ENCODE data around the gene NCF4.
A peak's percentile ranks its signal among the peaks of the same experiment; 100 is the strongest.

Gene NCF4

DNA sequence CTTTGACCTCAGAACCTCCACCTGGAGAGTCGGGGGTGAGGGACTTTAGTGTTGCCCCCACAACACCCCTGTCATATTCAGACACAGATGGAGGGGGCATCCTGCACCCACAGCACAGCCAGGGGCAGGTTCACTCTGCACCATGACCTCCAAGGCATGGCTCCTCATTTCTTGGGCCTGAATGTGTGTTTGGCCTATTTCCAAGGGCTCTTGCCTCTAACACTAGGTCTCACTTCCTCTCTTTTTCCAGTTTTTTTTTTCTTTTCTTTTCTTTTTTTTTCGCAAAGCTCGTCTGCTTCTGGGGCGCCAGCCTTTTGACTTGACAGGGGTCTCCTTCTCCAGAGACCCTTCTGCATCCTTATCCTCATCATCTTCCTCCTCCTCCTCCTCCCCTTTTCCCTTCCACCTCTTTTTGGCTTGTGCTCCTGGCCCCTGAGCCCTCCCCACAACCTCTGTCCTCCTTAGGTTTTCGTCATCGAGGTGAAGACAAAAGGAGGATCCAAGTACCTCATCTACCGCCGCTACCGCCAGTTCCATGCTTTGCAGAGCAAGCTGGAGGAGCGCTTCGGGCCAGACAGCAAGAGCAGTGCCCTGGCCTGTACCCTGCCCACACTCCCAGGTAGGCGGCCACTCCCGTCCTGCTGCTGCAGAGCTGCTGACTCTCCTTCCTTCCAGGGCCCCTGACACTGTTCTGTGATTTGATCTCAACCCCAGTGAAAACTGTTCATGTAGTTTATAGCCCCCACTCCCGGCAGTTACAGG is 3.8 kb downstream of the NCF4 start:
- DNase-seq (ENCODE audit: low read depth) = no peak

DNA sequence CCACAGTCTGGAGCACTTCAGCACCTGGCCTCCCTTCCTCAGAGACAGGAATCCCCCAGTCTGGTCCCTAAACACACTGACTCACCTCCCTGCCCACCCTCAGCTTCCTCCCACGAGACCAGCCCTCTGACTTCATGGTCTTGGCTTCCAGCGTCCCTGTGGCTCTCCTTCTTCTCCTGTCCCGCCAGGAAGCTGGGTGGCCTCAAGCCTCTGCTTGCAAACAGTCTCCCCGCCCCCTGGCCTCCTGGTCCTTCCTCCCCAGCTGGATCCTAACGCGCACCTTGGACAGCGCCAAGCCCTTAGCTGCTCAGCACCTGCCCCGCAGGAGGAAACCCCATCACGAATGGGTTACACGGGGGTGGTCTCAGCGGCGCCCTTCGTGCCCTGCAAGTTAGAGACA is 4.5 kb downstream of the NCF4 start:
- peak; percentile 10 for DNase-seq (ENCODE audit: low read depth)

DNA sequence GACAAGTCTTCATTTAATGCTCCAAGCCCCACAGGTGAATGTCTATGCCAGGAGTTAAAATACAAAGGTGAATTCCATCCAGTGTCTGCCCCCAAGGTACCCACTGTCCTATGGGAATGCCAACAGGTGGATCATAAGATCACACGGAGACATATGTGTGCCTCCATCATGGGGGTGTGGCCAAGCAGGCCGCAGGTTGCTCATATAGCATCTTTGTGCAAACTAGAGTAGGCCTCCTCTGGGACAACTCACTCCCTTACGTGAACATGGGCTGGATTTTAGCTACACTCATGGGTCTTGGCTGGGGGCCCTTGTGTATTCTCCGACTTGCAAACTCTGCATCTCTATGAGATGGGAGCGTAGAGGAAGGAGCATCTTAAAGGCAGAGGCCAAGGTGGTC is 6.9 kb downstream of the NCF4 start:
- DNase-seq (ENCODE audit: low read depth) = no peak

DNA sequence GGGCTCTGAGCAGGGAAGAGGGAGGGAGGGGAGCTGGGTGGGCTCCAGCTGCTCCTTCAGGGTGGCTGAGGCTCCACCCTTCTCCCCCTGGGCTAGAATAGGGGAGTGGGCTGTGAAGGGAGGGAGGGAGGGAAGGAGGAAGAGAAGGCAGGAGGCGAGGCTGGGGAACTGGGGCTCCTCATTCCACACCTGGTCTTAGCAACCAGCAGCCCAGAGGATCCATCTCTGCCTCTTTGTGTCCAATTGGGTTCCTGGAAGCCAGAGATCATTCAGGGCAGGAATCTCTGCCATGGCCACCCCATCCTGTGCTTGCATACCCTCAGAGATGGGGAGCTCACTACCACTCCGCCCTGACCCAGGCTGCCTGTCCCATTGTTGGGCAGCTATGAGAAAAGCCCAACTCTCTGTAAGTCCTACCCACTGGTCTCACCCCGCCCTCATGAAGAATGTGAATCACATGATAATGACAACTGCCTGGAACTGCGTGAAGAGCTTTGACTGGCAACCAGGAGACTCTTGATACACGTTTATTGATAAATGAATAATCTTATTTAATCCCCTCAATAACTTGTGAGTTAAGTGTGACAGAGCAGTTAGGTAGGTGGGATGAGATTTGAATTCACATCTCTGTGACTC is 7.9 kb downstream of the NCF4 start:
- DNase-seq (ENCODE audit: low read depth) = no peak

DNA sequence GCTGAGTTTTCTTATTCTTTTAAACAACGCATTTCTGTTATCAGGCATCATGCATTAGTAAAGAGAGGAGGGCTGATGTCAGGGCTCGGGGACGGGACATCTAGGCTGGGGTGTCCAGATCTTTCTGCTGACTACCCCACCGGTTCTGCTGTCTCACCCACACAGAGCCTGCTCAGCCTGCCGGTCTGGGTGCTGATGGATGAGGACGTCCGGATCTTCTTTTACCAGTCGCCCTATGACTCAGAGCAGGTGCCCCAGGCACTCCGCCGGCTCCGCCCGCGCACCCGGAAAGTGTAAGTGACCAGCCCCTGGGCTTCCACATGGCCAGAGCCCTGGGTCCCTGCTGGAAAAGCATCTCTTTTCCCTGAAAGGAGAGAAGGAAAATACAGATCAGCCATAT is 9.4 kb downstream of the NCF4 start:
- DNase-seq (ENCODE audit: low read depth) = no peak

DNA sequence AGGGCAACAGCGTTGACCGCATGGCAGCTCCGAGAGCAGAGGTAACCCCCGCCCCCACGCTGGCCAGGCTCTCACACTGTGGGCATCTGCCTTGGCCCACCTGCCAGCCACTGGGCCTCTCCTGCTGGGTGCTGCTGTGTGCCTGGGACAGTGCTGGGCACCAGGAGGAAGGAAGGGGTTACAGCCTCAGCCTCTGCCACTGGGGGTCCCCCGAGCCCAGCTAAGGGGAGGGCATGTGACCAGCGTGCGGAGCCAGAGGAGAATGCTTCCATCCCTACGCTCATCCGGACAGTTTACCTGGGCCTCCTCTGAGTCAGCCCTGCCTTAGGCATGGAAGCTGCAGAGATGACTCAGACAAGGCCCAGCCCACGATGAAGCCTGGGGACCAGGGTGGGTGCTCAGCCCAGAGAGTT is 10.9 kb downstream of the NCF4 start:
- DNase-seq (ENCODE audit: low read depth) = no peak

DNA sequence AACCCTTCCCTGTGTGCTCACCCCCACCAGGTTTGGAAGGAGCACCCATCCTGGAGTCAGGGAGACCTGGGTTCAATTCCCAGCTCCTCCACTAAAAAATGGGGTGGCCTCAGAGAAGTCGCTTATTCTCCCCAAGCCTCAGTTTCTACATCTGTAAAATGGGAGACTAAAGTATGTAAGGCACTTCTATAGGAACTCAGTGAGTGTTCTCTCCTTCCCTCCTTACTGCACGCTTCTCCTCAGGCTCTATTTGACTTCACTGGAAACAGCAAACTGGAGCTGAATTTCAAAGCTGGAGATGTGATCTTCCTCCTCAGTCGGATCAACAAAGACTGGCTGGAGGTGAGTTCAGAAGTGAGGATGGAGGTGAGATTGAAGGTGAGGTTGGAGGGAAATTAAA is 11.3 kb downstream of the NCF4 start:
- DNase-seq (ENCODE audit: low read depth) = no peak

DNA sequence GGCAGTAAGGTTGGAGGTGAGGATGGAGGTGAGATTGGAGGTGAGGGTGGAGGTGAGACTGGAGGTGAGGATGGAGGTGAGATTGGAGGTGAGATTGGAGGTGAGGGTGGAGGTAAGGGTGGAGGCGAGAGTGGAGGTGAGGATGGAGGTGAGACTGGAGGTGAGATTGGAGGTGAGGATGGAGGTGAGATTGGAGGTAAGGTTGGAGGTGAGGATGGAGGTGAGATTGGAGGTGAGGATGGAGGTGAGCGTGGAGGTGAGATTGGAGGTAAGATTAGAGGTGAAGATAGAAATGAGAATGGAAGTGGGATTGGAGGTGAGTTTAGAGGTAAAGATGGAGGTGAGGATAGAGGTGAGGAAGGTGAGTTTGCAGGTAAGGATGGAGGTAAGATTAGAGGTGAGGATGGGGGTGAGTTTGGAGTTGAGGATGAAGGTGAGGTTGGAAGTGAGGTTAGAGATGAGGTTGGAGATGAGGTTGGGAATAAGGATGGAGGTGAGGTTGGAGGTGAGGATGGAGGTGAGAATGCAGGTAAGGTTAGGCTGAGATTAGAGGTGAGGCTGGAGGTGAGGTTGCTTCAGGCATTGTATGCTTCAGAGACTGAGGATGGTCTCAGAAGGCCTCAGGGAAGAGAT is 12.2 kb downstream of the NCF4 start:
- DNase-seq (ENCODE audit: low read depth) = no peak

DNA sequence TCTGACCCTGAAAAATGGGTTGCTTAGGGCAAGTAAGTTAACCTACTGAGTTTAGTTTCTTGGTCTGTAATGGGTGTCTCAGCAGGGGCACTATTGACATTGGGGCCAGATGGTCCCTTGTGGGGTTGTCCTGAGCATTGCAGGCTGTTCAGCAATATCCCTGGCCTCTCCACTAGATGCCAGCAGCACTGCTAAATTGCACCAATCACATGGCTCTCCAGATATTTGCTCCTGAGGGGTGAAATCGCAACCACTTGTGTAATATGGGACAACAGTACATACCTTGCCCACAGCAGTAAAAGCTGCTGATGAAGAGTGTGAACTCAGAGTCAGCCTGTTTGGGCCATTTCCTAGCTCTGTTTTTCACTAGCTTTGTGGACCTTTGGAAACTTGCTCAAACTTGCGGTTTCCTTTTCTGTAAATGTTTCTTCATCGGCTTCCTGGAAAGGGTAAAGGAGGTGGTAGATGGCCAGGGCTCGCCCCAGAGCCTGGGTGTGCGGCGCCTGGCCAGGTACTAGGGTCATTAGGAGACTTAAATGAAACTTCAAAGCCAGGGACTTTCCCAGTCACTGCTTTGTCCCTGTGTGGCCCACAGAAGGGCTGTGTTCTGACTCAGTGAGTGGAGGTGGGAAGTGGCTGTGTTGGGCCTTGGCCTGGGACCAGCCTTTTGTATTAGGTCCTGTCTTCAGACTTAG is 13.0 kb downstream of the NCF4 start:
- peak; percentile 73 for DNase-seq (ENCODE audit: low read depth)

DNA sequence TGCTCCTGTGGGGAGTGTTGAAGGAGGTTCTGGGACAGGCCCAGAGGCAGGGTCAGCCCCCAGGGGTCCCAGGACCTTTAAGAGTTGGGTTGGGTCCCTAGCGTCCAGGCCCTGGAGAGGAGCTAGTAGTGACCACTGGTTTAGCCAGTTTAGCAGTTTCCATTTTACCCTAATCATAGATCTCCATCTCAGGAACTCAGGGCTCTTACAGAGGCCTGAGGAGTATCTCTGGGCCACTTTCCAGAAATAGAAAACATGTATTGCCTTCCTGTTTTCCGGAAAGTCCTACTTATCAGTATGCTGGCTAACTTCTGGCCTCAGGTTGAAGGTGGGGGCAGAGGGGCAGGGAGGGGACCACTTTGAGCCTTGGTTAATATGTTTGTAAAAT is 13.5 kb downstream of the NCF4 start:
- no peak for DNase-seq (ENCODE audit: low read depth)

DNA sequence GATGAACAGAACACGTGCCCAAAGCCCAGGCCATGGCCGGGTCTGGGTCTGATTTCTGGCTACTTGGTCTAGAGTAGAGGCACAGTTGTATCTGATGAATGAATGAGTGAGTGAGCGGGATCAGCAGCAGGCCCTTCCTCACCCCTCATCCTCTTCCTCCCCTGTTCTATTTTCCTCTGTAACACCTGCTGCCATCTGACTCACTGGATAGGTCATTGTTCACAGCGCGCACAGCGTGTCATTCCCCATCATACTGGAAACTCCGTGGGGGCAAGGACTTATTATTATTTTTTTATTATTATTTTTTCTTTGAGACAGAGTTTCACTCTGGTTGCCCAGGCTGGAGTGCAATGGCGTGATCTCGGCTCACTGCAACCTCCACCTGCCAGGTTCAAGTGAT is 13.9 kb downstream of the NCF4 start:
- no peak for DNase-seq (ENCODE audit: low read depth)

DNA sequence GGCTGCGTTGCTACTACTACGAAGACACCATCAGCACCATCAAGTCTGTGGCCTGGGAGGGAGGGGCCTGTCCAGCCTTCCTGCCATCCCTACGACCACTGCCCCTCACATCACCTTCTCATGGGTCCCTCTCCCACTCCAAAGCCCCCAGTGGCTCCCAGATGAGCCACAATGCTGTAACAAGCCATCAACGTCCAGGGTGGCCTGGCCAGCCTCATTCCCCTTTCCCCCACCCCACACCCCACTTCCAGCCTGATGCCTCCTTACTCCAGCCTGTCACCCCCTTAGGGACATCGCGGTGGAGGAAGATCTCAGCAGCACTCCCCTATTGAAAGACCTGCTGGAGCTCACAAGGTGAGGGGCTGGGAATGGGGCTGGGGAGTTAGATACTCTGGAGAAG is 14.9 kb downstream of the NCF4 start:
- DNase-seq (ENCODE audit: low read depth) = no peak

DNA sequence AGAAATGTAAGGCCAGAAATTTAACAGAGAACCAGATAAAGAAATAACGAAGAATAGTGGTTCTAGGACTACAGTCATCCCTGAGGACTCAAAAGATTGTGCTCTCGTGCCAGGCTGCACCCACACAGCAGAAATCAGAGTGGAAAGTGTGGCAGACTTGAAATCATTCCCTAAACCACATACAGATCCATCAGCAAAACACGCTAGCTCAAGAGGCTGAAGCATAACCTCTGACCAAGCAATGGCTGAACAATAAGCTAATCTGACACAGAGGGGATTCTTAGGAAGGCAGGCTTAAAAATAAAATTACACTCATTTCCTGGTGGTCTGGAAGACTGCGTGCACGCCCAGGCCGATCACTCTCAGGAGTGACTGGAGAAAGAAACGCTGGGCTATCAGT is 19.0 kb downstream of the NCF4 start:
- DNase-seq (ENCODE audit: low read depth) = no peak

DNA sequence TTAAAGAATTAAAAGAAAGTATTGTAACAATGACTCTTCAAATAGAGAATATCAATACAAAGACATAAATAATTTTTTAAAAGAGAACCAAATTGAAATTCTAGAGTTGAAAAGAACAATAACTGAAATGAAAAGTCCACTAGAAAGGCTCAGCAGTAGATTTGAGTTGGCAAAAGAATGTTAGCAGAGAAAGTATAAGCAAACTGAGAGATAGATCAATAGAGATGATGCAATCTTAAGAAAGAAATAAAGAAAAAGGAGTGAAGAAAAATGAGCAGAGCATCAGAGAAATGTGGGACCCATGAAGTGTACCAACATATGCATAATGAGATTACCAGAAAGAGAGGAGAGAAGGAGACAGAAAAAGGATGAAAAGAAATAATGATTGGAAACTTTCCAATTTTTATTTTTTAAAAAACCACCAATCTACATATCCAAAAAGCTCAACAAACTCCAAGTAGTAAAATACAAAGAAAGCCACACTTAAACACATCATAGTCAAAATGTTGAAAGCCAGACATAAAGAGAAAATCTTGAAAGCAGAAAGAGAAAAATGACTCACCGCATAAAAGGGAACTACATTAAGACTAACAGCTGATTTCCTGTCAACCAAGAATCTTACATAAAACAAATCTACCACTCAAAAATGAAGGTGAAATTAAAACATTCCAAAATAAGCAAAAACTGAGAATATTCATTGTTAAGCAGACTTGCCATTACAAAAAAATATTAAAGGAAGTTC is 20.9 kb downstream of the NCF4 start:
- DNase-seq (ENCODE audit: low read depth) = no peak

DNA sequence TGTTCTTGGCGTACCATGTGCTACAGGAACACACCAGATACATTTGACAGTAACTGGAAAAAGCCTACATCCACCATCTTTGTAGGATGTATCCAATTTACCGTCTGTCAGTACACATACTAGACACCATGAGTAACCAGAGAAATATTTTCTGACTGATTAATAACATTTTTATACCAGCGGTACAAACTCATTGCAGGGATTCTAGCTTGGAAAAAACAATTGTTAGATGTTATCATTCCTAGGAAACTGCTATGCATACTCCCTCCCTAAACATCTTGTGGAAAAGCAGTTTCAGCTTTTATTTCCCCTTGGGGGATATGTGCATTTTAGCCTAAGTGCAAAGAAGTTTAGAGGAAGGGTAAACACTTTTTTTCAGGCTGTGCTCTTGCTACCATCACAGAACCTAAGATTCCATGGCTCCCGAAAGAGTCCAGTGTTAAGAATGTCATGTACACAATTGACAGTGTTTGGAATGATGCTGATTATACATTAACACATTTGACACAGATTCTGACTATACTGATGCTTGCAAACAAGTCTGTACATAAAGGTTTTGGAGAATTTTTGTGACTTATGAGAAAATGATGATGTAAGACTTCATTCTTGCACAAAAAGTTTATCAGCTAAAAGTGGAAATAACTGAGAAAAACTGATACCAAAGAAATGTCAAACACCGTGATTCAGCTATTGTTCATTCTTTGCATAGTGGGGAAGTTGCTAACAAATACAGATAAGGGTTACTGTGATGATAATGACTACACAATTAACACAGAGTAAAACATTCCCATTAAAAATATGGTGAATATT is 23.7 kb downstream of the NCF4 start:
- DNase-seq (ENCODE audit: low read depth) = peak; percentile 63

DNA sequence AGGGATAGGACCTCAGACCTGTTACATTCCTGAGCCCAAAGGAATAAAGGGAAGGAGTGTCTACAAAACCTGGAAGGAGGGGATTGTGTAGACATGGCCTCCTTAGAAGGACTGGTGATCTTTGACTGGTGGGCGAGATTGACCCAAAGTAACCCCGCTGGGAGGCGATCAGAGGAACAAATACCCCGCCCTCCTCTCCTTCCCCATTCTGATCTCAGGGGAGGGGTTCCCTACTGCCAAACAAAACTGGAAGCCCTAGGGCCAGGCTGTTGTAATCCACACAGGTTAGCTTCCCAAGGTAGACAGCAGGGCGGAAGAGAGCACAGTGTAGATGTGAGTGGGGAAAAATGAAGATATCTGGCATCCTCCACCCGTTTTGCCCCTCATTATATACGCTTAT is 24.7 kb downstream of the NCF4 start:
- no peak for DNase-seq (ENCODE audit: low read depth)

DNA sequence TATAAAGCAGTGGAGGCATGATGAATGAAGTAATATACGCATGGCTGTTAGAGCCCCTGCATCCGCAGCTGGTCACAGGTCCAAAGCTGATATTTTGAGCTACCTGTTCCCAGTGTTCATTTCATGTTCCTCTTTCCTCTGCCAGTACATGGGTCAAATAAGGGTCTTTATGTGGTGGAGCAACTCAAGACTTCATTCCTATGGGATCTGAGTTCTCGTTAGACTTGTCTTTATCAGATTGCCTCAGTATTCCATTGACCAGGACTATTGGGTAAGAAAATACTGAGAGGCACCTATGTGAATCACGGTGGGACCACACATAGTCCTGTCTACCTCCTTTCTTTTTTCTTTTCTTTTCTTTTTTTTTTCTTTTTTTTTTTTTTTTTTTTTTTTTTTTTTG is 25.2 kb downstream of the NCF4 start:
- DNase-seq (ENCODE audit: low read depth) = no peak

DNA sequence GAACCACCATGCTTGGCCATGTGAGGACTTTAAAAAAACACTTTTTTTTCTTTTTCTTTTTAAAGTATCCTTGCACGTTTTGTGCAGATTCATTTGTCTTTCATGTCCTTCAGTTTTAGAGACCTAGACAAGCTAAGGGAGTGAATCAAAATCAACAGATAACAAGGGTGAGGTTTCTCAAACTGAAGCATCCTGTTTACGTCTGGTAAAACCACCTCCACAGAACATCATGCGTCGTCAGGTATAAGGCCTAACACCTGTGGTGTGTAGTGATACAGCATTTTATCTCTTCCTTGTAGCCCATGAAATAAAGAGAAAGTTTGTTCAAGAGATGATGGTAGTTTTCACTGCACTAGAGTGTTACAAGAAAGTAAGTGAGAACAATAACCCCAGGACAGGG is 26.4 kb downstream of the NCF4 start:
- no peak for DNase-seq (ENCODE audit: low read depth)

DNA sequence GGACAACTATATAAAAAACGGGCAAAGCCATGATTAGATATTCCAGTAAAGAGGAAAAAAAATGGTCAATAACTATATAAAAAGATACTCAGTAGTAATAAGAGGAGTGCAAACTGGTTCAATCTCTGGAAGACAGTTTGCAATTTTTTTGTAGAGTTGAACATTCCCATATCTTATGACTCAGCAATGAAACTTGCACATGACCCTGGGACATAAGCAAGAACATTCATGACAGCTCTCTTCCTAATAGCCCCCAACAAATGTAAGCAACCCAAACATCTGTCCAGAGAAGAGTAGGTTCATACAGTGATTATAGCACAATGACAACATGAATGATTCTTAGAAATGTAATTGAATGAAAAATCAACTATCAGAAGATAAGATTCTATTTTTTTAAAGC is 30.8 kb downstream of the NCF4 start:
- DNase-seq (ENCODE audit: low read depth) = no peak

DNA sequence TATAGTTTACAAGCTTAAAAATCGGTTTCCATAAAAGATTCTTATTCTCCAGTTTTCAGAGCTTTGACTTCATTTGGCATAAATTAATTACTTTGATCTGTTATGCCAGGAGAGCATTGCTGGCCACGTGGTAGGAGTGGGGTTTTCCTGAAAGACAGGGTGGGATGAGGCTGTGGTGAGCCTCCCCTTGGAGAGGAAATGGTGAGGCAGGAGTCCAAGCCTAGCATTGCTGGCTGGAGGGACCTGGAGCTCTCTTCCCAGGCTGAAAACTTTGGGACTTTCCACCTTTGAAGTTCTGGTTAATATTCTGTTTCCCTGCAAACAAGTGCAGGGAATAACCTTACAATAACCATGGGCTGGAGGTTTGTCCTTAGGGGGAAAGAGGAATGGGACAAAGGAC is 31.5 kb downstream of the NCF4 start:
- DNase-seq (ENCODE audit: low read depth) = no peak

DNA sequence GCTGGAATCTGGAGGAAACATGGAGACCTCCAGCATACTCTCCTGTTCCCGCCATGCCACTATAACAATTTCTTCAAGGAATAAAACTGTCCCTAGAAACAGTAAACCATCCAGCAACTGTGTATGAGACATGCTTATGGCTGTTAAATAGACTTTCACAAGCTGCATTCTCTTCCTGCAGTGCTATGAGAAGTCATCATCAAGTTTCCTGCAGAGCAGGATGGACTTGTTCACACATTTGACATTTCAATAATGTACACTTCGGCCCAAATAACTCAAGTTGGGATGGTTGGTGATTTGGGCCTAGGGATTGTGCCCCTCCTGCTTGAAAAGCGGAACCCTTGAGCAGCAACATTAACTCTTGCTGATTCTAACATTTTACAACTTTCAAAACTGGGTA is 32.5 kb downstream of the NCF4 start:
- no peak for DNase-seq (ENCODE audit: low read depth)
